Measurements from ENCODE around the gene CNRIP1. TPM values are rescaled to one million over a fixed set of nuclear protein-coding genes. Genes with fewer than 3 reads are reported as not detected.

CNRIP1 gene, protein sequence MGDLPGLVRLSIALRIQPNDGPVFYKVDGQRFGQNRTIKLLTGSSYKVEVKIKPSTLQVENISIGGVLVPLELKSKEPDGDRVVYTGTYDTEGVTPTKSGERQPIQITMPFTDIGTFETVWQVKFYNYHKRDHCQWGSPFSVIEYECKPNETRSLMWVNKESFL
- total RNA-seq (under 1 TPM in 1 of 2 experiments, not detected in 1; 0.11 TPM), polyA plus RNA-seq (not detected)

DNA sequence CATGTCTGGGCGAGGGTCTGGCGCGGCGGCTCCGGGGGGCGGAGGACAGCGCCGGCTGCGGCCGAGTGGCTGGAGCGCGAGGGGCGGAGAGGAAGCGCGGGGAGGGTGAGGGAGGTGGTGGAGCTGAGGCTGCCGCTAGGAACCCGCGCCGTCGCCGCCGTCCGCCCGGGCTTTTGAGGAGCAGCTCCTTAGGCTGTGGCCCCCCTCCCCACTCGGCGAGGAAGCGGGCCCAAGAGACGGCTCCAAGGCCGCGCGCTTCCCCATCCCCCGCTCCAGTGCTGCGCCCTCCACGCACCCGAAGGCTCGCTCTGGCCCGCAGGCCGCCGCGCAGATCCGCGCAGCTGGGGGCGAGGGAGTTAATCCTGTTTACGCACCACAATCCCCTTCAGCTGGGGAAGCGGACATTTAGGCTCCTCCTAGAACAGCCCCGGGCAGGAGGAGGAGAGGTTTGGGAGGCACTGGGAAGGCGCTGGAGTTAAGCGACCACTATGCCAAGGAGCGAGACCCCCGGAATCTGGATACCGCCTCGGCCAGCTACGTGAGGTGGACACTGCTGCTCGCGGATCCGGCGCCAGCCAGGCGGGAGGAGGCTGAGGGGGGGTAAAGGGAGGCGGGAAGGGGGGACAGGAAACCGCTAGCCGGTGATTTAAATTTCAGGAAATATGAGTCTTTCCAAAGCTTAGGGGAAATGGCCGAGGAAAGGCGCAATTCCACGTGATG, at the start of gene CNRIP1:
Gene CNRIP1 (minus strand): TSS at position 552 of the 720 bp plus-strand sequence. CDS start 549 bp downstream, at position 3.
- H3K27me3 Mint-ChIP-seq: peaks cover 35 to 52% of the 10 kb centered on the region in 2 donors
- Histone ChIP-seq H3K9me3 (ENCODE audit: low read length) (no peaks in the 10 kb centered on the region), H3K27me3 (ENCODE audit: insufficient read depth, low read length, poor library complexity, severe bottlenecking) (peaks cover 17% of the 10 kb centered on the region), H3K4me3 (ENCODE audit: low read length) (no peak within 1 kb of the TSS), H3K36me3 (ENCODE audit: insufficient read depth, low read length) (no peaks in the 10 kb centered on the region), H3K4me1 (ENCODE audit: insufficient read depth, low read length) (peaks cover 11% of the 10 kb centered on the region), H3K27ac (ENCODE audit: low read depth, low read length) (no peak within 1 kb of the TSS)
- H3K4me3 Mint-ChIP-seq: peak within 1 kb of the TSS; percentile 79 to 89 (median 83)
- DNase-seq: peak in 2 of 5 donors; percentile 2
- H3K4me1 Mint-ChIP-seq: peaks cover 8 to 23% (median 15%) of the 10 kb centered on the region in 3 donors
- ChIA-PET POLR2A (interaction anchor here (1.1 kb wide), 1 partner anchor 65 kb away, joined by 3 read pairs; no protein-coding TSS in a partner anchor), CTCF (interaction anchor here (2.2 kb wide), 1 partner anchor 122 kb away, joined by 6 read pairs; no protein-coding TSS in a partner anchor)
- H3K27ac Mint-ChIP-seq: peak within 1 kb of the TSS in 2 of 8 donors; percentile 33 to 57
- H3K9me3 Mint-ChIP-seq: peaks cover 0 to 3% (median 0%) of the 10 kb centered on the region in 5 donors
- no peaks in the 10 kb centered on the region for H3K36me3 Mint-ChIP-seq

DNA sequence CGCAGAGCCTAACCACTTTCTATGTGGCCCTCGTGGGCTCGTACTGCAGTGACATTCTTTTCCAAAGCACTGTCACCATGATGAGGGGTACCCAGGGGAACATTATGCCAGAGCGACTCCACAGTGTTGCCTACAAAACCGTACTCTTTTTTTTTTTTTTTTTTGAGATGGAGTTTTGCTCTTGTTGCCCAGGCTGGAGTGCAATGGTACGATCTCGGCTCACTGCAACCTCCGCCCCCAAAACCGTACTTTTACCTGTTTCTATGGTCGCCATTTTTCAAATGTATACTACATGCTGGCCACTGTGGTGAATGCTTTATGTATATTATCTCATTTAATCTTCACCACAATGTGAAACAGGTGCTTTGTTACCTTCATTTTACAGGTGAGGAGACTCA, 49.6 kb upstream of the CNRIP1 start:
- ChIA-PET POLR2A (no interaction called here), CTCF (no interaction called here)
- peaks cover 21 to 42% (median 40%) of the 10 kb centered on the region in 3 donors for H3K36me3 Mint-ChIP-seq
- H3K4me3 ChIP-seq (ENCODE audit: low read length): peak overlapping the region; percentile 33
- H3K36me3 ChIP-seq (ENCODE audit: insufficient read depth, low read length): no peaks in the 10 kb centered on the region
- peaks cover 2 to 7% (median 3%) of the 10 kb centered on the region in 5 donors for H3K9me3 Mint-ChIP-seq
- H3K27ac ChIP-seq (ENCODE audit: low read depth, low read length): no peak overlapping the region
- H3K4me1 Mint-ChIP-seq: peaks cover 64 to 78% (median 73%) of the 10 kb centered on the region in 3 donors
- no peak for DNase-seq
- H3K27me3 ChIP-seq (ENCODE audit: insufficient read depth, low read length, poor library complexity, severe bottlenecking): no peaks in the 10 kb centered on the region
- H3K27ac Mint-ChIP-seq: peak overlapping the region in 6 of 8 donors; percentile 54 to 98 (median 89)
- H3K4me1 ChIP-seq (ENCODE audit: insufficient read depth, low read length): peaks cover 22% of the 10 kb centered on the region
- peak overlapping the region; percentile 88 to 100 (median 98) for H3K4me3 Mint-ChIP-seq
- peaks cover 0 to 1% of the 10 kb centered on the region in 2 donors for H3K27me3 Mint-ChIP-seq
- H3K9me3 ChIP-seq (ENCODE audit: low read length): no peaks in the 10 kb centered on the region

DNA sequence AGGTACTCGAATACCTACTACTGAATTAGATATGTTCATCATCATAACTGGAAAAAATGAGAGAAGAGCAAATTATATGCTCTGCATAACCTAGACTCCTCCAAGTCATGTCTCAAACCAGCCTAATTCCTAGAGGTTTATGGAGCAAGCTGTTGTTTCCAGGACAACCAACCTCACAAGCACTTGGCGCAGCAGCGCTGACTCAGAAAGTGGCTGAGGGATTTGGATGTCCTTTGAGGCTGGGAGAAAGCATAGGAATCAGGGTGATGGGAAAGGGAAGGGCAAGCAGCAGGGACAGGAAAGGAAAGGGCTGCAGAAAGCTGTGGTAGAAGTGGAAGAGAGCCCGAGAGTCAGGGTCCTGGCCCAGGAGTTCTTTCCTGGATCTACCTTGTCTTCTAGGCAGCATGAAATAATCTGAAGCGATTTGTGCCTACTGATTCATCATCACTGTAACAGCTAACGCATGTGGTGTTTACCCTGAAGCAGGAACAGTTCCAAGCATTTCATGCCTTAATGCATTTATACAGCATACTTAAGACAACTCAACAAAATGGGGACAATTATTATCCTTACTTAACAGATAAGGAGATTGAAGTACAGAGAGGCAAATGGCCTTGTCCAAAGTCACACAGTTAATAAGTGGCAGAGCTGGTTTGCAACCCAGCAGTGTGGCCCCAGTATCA, 49.0 kb upstream of the CNRIP1 start:
- H3K36me3 Mint-ChIP-seq: peaks cover 21 to 42% (median 37%) of the 10 kb centered on the region in 3 donors
- H3K27me3 ChIP-seq (ENCODE audit: insufficient read depth, low read length, poor library complexity, severe bottlenecking): no peaks in the 10 kb centered on the region
- no peak for DNase-seq
- CTCF ChIA-PET: no interaction called here
- peaks cover 64 to 78% (median 73%) of the 10 kb centered on the region in 3 donors for H3K4me1 Mint-ChIP-seq
- peaks cover 2 to 7% (median 3%) of the 10 kb centered on the region in 5 donors for H3K9me3 Mint-ChIP-seq
- no peak overlapping the region for H3K27ac ChIP-seq (ENCODE audit: low read depth, low read length)
- H3K4me3 Mint-ChIP-seq: peak overlapping the region; percentile 88 to 100 (median 98)
- H3K36me3 ChIP-seq (ENCODE audit: insufficient read depth, low read length): no peaks in the 10 kb centered on the region
- no peaks in the 10 kb centered on the region for H3K9me3 ChIP-seq (ENCODE audit: low read length)
- peaks cover 26% of the 10 kb centered on the region for H3K4me1 ChIP-seq (ENCODE audit: insufficient read depth, low read length)
- H3K4me3 ChIP-seq (ENCODE audit: low read length): peak overlapping the region; percentile 33
- peak overlapping the region; percentile 77 to 98 (median 90) for H3K27ac Mint-ChIP-seq
- H3K27me3 Mint-ChIP-seq: peaks cover 0 to 1% of the 10 kb centered on the region in 2 donors
- POLR2A ChIA-PET: no interaction called here

DNA sequence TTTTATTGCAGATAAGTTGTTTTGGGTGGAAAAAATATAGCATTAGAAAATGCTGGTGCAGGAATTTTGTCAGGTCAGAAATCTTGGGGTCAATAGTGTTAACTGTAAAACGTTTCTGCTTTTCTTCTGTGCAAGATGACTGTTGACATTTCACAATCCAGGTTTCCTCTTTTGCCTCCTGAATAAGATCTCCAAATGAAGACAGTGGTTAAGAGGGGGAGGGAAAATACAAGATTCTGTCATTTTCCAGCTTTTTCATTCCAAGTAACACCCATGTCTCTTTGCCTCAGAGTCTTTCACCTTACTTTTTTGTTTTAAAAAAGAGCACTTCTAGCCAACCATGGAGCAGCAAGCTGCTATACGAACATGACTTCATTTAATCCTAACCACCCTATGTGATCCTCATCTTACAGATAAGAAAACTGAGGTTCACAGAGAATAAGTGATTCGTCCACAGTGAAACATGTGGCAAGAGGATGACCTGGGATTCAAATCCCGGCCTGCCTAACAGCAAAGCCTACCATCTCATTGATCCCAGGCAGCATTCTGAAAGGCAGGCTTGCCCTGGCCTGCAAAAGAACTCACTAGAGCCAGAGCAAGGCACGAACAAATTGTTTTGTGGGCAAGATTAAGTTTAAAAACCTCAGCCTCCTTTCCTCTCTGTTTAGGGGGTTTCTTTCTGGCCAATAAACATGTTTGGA, 48.4 kb upstream of the CNRIP1 start:
- Histone ChIP-seq H3K4me1 (ENCODE audit: insufficient read depth, low read length) (peaks cover 33% of the 10 kb centered on the region), H3K36me3 (ENCODE audit: insufficient read depth, low read length) (no peaks in the 10 kb centered on the region), H3K4me3 (ENCODE audit: low read length) (no peak overlapping the region), H3K9me3 (ENCODE audit: low read length) (no peaks in the 10 kb centered on the region), H3K27me3 (ENCODE audit: insufficient read depth, low read length, poor library complexity, severe bottlenecking) (no peaks in the 10 kb centered on the region), H3K27ac (ENCODE audit: low read depth, low read length) (peak overlapping the region; percentile 4)
- Mint-ChIP-seq H3K4me1 (peaks cover 71 to 80% (median 78%) of the 10 kb centered on the region in 3 donors), H3K36me3 (peaks cover 21 to 42% (median 37%) of the 10 kb centered on the region in 3 donors), H3K4me3 (peak overlapping the region; percentile 88 to 100 (median 98)), H3K9me3 (peaks cover 2 to 7% (median 3%) of the 10 kb centered on the region in 5 donors), H3K27me3 (peaks cover 0 to 1% of the 10 kb centered on the region in 2 donors), H3K27ac (peak overlapping the region; percentile 49 to 98 (median 90))
- ChIA-PET CTCF (interaction anchor here (3.0 kb wide), 1 partner anchor 74 kb away, joined by 16 read pairs; no protein-coding TSS in a partner anchor), POLR2A (no interaction called here)
- no peak for DNase-seq

DNA sequence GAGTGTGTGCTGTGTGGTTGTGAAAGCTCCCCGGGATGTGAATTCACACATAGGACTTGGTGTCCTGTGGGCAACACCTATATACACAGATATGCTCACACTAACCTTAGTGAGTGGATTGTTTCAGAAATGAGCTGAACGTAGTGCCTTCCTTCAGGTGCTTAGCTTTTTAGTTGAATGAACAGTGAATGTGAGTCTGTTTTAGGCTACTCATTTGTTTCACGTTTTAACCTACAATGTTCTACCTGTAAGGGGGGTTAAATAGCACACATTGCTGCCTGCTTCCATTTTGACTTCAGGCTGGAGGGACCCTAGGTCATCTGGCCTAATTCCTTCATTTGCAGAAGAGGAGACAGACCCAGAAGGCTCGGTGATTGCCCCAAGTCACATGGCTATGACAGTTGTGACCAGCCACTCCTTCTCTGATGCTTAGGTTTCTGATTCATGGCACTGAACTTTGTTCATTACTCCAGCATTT, 46.4 kb upstream of the CNRIP1 start:
- Histone ChIP-seq H3K36me3 (ENCODE audit: insufficient read depth, low read length) (no peaks in the 10 kb centered on the region), H3K9me3 (ENCODE audit: low read length) (no peaks in the 10 kb centered on the region), H3K4me3 (ENCODE audit: low read length) (peak overlapping the region; percentile 56), H3K27me3 (ENCODE audit: insufficient read depth, low read length, poor library complexity, severe bottlenecking) (no peaks in the 10 kb centered on the region), H3K4me1 (ENCODE audit: insufficient read depth, low read length) (peaks cover 28% of the 10 kb centered on the region), H3K27ac (ENCODE audit: low read depth, low read length) (peak overlapping the region; percentile 67)
- peak overlapping the region; percentile 88 to 100 (median 98) for H3K4me3 Mint-ChIP-seq
- POLR2A ChIA-PET: interaction anchor here (0.6 to 2.9 kb wide), 6 partner anchors 12 to 113 kb away, joined by 3 to 10 read pairs (median 4); partner anchors contain the start of gene PPP3R1
- peaks cover 17 to 33% (median 30%) of the 10 kb centered on the region in 3 donors for H3K36me3 Mint-ChIP-seq
- H3K27ac Mint-ChIP-seq: peak overlapping the region; percentile 77 to 98 (median 97)
- H3K27me3 Mint-ChIP-seq: peaks cover 0 to 1% of the 10 kb centered on the region in 2 donors
- DNase-seq: peak in 2 of 5 donors; percentile 17
- CTCF ChIA-PET: interaction anchor here (1.1 to 3.0 kb wide), 9 partner anchors 8 to 244 kb away, joined by 3 to 16 read pairs (median 4); no protein-coding TSS in a partner anchor
- peaks cover 69 to 76% (median 72%) of the 10 kb centered on the region in 3 donors for H3K4me1 Mint-ChIP-seq
- H3K9me3 Mint-ChIP-seq: peaks cover 2 to 7% (median 3%) of the 10 kb centered on the region in 5 donors

DNA sequence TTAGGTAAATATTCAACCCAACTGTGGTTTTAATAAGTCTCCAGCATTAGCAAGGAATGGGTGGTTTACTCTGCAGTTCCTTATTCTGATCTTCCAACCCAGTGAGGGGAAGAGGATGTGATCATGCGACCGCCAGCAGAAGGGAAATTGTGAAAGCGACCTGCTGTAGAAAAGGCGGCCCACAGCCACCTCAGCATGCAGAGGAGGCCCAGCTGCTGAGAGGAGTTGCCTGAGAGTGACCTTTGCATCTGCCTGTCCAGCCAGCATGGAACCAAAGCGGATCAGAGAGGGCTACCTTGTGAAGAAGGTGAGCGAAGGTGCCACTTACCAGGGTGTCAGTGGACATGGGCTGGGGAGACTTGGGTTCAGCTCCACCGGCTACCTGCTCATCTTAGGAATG, 45.3 kb upstream of the CNRIP1 start, which contains the start of gene PLEK:
Gene PLEK (plus strand): TSS at position 196 of the 400 bp plus-strand sequence. CDS start 70 bp downstream, at position 266.
- Histone ChIP-seq H3K9me3 (ENCODE audit: low read length) (no peaks in the 10 kb centered on the region), H3K27me3 (ENCODE audit: insufficient read depth, low read length, poor library complexity, severe bottlenecking) (no peaks in the 10 kb centered on the region), H3K4me3 (ENCODE audit: low read length) (peak within 1 kb of the TSS; percentile 56), H3K27ac (ENCODE audit: low read depth, low read length) (peak within 1 kb of the TSS; percentile 67), H3K36me3 (ENCODE audit: insufficient read depth, low read length) (no peaks in the 10 kb centered on the region), H3K4me1 (ENCODE audit: insufficient read depth, low read length) (peaks cover 23% of the 10 kb centered on the region)
- Mint-ChIP-seq H3K27ac (peak within 1 kb of the TSS; percentile 77 to 98 (median 97)), H3K4me3 (peak within 1 kb of the TSS; percentile 88 to 100 (median 98)), H3K4me1 (peaks cover 61 to 68% (median 63%) of the 10 kb centered on the region in 3 donors), H3K36me3 (peaks cover 17 to 31% (median 28%) of the 10 kb centered on the region in 3 donors), H3K9me3 (peaks cover 2 to 7% (median 3%) of the 10 kb centered on the region in 5 donors), H3K27me3 (peaks cover 0 to 1% of the 10 kb centered on the region in 2 donors)
- ChIA-PET CTCF (interaction anchor here (1.1 to 2.5 kb wide), 8 partner anchors 9 to 243 kb away, joined by 3 to 8 read pairs (median 4); no protein-coding TSS in a partner anchor), POLR2A (interaction anchor here (0.6 to 2.9 kb wide), 4 partner anchors 13 to 74 kb away, joined by 3 to 10 read pairs (median 6); no protein-coding TSS in a partner anchor)
- peak in 4 of 5 donors; percentile 19 to 66 (median 28) for DNase-seq
